HCT116 (cell line): ENCODE measurements around the gene TRDMT1.

ENCODE experiments used
- CEBPB ChIP-seq: IDR thresholded peaks from 2 replicates; pipeline ENCODE4 v1.6.1; 2012; ENCODE audit warnings: low read depth
- CTCF ChIP-seq, 3 experiments: fragments of 200-600 bp in 1 of 3; sonication (generic) in 1 of 3; IDR thresholded peaks in 2 of 3; conservative IDR thresholded peaks in 1 of 3; 2 replicates each; pipeline ENCODE4 v1.5.1; 2012 to 2017; ENCODE audit warnings: low read depth in 2 of 3, low read length in 2 of 3, antibody characterized with exemption in 1 of 3, borderline replicate concordance in 1 of 3, control low read depth in 1 of 3, mild to moderate bottlenecking in 1 of 3, mixed read lengths in 1 of 3, mixed run types in 1 of 3, moderate library complexity in 1 of 3; ENCODE audit not compliant: insufficient read depth in 1 of 3
- EZH2phosphoT487 ChIP-seq: fragments of 200-600 bp; IDR thresholded peaks from 2 replicates; pipeline ENCODE4 v1.6.1; 2018; ENCODE audit warnings: antibody characterized with exemption, borderline replicate concordance
- POLR2AphosphoS5 ChIP-seq: IDR thresholded peaks from 2 replicates; pipeline ENCODE4 v1.6.1; 2011; ENCODE audit warnings: mild to moderate bottlenecking, low read depth, low read length, moderate library complexity
- RAD21 ChIP-seq: IDR thresholded peaks from 2 replicates; pipeline ENCODE4 v1.6.1; 2012; ENCODE audit warnings: low read depth, mild to moderate bottlenecking
- REST ChIP-seq: IDR thresholded peaks from 2 replicates; pipeline ENCODE4 v1.6.1; 2012; ENCODE audit warnings: low read depth

GRCh38 chr10:17237149-17237527 lies 35.7 kb upstream of the TRDMT1 start:
- no peak for TF ChIP-seq CEBPB
- no peak for TF ChIP-seq CTCF (IDR thresholded peaks at IDR 0.05 in 2 of 3, conservative IDR thresholded peaks at IDR 0.05 in 1 of 3; ENCODE audit: borderline replicate concordance in 1 of 3, insufficient read depth in 1 of 3, low read depth in 2 of 3, low read length in 2 of 3)
- no peak for TF ChIP-seq REST
- TF ChIP-seq POLR2AphosphoS5, result no peak
- no peak for TF ChIP-seq EZH2phosphoT487
- TF ChIP-seq RAD21, result no peak
